VCaP (cell line): ENCODE data around the gene CCDC88C.

Experiments
- H3K27ac ChIP-seq: fragments of 450-650 bp; 2 replicates; pipeline ENCODE4 v1.5.1; 2017
- CTCF ChIP-seq: fragments of 450-650 bp; conservative IDR thresholded peaks from 2 replicates; pipeline ENCODE4 v1.5.1; 2017; ENCODE audit warnings: mild to moderate bottlenecking, moderate library complexity

The CCDC88C gene

DNA sequence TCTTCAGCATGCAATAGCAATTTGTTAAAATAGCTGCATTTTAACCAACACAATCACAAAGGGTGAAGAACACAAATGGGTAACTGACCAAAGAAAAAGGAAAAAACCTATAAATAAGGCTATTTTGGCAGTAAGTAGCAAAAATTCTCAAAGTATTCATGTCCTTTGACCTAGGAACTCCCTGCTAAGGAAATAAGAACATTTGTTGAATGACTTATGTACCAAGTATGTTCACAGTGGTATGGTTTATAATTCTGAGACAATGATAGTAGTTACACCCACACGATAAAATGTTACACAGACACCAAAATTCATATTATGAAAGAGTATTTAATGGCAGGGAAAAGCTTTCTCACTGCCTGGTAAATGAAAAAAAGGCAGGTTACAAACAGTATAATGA, 16.9 kb downstream of the CCDC88C start:
- TF ChIP-seq CTCF: no peak
- no peak overlapping the region for H3K27ac ChIP-seq

DNA sequence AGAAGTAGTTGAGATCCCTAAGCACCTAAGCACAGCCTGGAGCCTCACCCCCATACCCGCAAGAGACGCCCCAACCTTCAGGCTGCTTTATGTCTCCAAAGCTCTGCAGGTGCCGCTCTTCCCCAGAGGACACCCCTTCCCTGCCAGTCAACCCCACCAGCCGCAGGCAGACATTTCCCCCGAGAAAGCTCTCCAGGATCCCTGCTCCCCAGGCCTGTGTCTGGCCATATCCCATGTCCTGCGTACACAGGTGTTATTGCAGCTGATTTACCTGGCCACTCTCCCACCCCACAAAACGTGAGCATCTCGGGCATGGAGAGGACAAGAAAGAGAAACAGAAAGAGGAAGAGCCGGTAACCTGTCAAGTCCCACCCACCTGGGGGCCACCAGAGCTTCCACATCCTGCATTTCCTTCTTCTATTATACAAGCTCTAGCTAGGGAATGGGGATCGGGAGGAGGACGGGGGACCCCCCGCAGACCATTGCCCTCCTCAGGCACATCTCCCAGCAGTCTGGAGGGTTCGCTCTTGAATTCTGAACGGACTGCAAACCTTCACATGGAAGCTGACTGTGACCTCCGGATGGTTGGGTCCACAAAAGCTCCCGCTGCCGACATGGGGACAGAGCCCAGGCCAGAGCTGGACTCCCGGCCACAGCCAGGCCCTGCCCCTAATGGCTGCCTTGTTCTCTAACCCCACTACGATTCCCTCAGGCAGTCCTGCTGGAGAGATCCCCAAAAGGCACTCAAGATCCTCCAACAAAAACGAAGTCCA, 17.6 kb downstream of the CCDC88C start:
- H3K27ac ChIP-seq: no peak overlapping the region
- TF ChIP-seq CTCF: no peak

GRCh38 chr14:91398707-91399106, 18.9 kb downstream of the CCDC88C start:
- H3K27ac ChIP-seq: peak overlapping the region; percentile 15; the same call in 1 of the 2 replicates
- no peak for TF ChIP-seq CTCF

DNA sequence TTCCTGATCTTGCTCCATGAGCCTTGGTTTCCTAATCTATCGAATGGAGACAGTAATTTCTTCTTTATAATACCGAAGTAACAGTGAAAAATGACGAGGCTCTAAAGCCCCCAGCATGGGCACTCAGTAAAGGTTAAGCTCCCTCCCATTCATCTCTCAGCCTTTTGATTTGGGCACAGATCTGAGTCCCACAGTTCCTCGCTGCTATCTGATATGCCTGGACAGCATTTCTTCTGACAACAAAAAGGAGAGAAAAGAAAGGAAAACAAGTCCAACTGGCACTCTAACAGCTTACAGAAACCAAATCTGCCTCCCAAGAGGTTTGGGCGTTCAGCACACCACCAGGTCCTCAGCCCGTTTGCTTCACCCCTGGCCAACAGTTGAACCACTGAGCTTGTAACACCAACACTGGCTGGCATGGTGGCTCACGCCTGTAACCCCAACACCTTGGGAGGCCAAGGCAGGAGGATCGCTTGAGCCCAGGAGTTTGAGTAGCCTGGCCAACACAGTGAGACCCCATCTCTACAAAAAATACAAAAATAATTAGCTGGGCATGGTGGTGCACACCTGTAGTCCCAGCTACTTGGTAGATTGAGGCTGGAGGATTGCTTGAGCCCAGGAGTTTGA, 19.5 kb downstream of the CCDC88C start:
- H3K27ac ChIP-seq: peak overlapping the region; percentile 74; the same call in 1 of the 2 replicates
- no peak for TF ChIP-seq CTCF

GRCh38 chr14:91396959-91397815, 20.4 kb downstream of the CCDC88C start:
- TF ChIP-seq CTCF: no peak
- peak overlapping the region; percentile 74 for H3K27ac ChIP-seq

DNA sequence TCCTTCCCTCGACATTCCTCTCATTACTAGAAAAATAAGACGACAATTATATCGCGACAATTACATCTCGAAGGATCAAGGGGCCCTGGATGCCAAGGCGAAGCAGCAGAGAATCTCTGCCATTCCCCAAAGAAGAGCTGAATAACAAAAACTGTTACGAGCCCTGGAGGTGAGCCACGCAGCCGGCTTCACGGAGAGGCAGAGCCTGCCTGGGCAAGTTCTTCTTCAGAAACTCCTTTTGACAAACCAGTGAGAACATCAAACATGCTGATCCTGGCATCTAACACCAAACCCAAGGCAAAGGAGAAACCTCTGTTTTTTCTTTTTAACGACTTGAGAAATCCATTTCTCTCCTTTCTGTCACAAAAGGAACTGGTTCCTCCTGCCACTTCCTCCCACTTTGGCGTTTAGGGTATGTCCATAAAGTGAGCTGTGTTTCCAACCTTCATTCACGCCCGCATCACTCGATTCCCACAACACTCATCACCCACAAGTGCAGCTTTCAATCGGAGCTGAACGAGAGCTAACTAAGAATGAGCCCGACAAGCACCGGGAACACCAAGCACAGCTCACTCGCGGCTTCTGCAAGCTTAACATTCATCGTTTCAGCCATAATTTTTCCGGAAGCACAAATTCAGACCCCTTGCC, 21.5 kb downstream of the CCDC88C start:
- peak overlapping the region; percentile 74 for H3K27ac ChIP-seq
- TF ChIP-seq CTCF: no peak
